Eye (tissue), 1 donor: ENCODE data around the gene XCR1.
A peak's percentile ranks its signal among the peaks of the same experiment; 100 is the strongest.
"Not testable (repeated sequence)": the region's sequence is repeated elsewhere in the genome, so short reads cannot be mapped to it uniquely, and the experiment has no call there.

Source experiments
- DNase-seq: peaks from one replicate; pipeline ENCODE4 v3.0.0-alpha.2; 2015

XCR1 gene

GRCh38 chr3:46038071-46038470 lies 10.8 kb upstream of the XCR1 start:
- DNase-seq, result not testable (repeated sequence)

- DNase-seq, result no peak
Measured at GRCh38 chr3:46036191-46036590, 8.9 kb upstream of the XCR1 start.

DNA sequence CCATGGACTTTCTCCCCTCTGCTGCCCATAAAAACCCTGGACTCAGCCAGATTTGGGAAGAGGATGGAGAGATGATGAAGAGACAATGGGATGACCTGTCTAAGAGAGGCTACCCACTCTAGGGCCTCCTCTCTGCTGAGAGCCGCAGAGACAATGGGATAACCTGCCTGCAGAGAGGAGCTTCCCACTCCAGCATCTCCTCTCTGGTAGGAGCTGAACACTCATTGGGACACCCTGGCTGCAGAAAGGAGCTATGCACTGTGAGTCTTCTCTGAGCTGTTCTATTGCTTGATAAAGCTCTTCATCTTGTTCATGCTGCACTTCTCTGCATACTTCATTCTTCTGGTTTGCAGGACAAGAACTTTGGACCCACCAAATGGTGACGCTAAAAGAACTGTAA lies 4.5 kb upstream of the XCR1 start:
- no peak for DNase-seq

DNA sequence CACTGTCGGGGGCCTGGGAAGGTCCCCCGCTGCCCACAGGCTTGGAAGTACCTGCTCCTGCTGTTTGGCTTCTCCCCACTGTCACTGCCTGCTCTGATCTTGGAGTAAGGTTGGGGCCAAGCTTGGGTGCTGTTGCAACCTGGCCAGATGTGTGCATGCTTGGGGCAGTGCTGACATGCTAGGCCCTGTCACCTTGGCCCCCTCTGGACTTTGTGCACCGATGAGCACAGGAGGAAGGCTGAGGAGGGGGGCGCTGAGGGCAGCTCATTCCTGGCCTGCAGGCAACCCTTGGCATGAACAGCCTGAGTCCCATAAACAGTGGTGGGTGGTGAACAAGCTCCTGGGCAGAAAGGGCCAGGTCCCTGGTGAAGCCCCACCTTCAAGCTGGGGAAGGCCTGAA lies 4.0 kb upstream of the XCR1 start:
- DNase-seq, result no peak

GRCh38 chr3:46030626-46031025 lies 3.3 kb upstream of the XCR1 start:
- no peak for DNase-seq

DNA sequence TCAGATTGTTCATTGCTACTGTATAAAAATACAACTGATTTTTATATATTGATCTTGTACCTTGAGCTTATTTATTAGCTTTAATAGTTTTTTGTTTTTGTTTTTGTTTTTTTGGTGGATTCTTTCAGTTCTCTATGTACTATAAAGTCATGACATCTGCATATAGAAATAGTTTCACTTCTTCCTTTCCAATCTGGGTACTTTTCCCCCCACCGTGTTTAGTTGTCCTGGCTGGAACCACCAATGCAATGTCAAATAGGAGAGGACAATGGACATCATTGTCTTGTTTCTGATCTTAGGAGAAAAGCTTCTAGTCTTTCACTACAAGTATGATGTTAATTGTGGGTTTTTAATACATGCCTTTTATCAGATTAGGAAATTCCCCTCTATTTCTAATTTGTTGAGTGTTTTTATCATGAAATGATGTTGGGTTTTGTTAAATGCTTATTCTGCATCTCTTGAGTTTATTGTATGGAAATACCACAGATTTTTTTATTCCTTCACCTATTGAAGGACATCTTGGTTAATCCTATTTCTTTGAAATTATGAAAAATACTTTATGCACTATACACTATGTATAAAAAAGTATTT lies 2.8 kb upstream of the XCR1 start:
- no peak for DNase-seq

DNA sequence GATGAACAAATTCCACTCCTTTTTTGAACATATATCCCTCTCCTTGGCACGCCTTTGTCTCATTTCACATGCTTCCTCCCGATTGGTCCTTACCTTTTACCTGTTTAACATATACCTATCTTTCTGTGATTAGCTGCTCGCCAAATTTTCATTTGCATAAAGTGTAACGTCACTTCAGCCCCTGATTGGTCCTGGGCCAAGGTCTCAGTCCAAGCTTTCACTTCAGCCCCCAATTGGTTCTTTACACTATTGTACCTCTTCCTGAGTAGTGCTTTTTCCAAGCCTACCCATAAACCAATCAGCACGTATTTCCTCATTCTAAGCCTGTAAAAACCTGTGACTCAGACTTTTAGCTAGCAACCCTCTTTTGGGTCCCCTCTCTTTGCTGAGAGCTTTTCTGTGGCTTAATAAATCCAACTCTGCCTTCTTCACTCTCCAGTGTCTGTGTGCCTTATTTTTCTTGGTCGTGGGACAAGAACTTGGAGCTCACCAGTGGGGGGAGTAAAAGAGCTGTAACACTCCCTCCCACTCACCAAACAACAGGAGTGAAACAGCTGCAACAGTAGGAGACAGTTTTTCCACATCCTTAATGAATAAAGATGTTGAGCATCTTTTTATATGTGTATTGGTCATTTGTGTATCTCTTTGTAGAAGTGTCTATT lies 584 bp upstream of the XCR1 start:
- DNase-seq, result no peak

DNA sequence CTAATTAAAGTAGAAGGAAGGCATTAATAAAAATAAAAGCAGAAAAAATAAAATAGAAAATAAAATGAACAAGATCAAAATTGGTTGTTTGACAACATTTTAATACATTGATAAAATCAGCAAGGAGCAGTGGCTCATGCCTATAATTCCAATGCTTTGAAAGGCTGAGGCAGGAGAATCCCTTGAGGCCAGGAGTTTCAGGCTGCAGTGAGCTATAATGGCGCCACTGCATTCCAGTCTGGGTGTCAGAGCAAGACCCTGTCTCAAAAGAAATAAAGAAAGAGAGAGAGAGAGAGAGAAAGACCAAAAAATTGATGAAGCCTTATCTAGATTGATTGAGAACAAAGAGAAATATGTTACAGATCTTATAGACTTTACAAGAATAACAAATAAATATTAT lies 2.1 kb downstream of the XCR1 start:
- DNase-seq, result peak; percentile 39

DNA sequence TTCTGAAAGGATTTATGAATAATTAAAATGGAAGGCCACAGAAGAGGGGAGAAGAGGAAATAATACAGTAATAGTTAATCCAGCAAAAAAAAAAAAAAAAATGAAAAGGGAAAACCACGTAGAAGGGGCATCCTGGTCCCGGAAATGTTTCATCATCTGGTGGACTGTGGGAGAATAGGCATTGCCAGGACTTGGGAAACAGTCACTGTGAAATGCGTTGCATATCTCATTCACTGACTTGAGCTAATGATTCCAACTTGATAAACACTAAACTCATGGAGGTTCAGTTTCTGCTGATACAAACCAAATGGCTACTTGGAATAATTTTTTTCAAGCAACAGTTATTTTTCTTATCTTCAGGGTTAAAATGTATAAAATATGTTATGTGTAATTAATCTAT lies 3.2 kb downstream of the XCR1 start:
- DNase-seq, result no peak

DNA sequence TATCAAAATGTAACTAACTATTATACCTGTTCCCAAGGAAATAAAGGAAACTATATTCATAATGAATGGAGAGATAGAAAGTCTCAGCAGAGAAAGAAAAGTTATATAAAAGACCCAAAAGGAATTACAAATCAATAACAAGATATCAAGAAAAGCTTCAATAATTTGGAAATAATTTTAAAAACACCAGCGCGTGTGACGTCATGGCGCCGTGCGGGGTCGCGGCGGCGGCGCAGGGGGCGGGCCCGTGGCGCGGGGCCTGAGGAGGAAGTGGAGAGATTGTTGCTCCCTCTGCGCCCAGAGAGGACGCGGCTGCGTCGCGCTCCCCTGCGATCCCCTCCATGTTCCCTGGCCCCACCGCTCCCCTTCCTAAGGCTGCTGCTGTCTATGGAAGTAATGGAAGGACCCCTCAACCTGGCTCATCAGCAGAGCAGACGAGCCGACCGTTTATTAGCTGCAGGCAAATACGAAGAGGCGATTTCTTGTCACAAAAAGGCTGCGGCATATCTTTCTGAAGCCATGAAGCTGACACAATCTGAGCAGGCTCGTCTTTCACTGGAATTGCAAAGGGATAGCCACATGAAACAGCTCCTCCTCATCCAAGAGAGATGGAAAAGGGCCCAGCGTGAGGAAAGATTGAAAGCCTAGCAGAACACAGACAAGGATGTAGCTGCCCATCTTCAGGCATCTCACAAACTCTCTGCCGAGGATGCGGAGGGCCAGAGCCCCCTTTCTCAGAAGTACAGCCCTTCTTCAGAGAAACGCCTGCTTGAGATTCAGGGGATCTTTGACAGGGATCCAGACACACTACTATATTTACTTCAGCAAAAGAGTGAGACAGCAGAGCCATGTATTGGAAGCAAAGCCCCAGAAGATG lies 4.1 kb downstream of the XCR1 start:
- DNase-seq, result no peak

GRCh38 chr3:46021516-46021915 lies 5.8 kb downstream of the XCR1 start:
- no peak for DNase-seq

DNA sequence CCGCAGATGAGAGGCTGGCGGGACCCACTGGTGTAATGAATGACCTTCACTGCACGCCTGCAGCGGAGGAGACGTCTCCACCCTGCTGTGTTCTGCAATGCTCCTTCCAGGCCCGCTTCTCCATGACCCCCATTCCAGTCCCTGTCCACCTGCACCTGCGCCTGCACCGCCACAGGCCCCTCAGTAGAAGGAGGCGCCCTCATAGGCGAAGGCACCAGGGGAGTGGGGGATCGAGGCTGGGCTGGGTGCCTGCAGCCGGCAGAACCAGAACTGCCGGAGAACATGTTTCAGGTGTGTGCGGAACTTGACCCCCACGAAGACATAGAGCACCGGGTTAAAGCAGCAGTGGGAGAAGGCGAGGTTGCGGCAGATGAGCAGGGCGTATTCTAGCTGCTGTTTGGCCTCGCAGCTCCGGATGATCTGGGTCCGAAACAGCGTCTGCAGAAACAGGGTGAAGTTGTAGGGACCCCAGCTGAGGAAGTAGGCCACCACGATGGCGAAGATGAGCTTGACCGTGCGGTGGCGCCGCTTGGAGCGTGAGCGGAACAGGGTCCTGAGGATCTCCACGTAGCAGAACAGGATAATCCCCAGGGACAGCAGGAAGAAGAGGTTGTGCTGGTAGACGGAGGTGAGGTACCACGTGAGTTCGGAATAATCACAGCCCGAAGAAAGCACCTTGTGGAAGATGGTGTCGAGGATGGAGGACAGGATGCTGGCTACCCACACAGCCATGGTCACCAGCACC lies 6.3 kb downstream of the XCR1 start:
- no peak for DNase-seq

GRCh38 chr3:46019707-46020106 lies 7.6 kb downstream of the XCR1 start:
- DNase-seq, result no peak

DNA sequence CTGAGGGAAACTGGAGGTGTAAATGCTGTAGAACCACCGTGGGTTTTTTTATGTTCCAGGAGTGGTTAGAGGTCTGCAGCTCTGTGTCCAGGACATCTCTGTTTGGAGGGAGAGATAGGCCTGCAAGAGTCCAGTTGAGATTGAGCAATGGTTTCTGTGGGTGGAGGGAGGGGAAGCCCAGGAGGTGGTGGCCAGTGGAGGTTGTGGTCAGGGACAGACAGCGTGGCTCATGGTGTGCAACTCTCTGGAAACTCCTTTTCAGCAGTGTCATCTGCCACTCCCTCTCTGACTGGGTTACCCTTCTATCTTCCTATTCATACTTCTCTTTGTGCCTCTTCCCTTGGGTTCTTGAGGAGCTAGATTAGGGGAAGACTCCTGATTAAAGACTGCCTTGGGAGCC lies 9.6 kb downstream of the XCR1 start:
- no peak for DNase-seq

GRCh38 chr3:46013316-46014094 lies 13.8 kb downstream of the XCR1 start:
- DNase-seq, result no peak

DNA sequence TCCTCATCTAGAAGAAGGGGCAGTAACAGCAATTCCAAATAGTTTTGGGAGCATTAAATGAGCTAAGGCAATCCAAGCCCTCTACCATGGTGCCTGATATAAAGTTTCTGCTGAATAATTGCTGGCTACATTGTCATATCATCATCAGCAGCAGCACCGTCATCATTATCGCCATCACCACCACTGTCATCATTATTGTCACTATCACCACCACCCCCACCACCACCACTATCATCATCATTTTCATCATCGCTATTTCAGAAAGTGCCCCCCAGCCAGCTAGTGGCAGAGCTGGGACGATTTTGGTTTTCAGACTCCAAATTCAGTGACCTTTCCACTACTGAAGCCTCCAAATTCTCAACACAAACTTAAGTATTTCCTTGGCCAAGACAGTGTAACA lies 15.0 kb downstream of the XCR1 start:
- no peak for DNase-seq

GRCh38 chr3:46010519-46011113 lies 16.7 kb downstream of the XCR1 start:
- no peak for DNase-seq

DNA sequence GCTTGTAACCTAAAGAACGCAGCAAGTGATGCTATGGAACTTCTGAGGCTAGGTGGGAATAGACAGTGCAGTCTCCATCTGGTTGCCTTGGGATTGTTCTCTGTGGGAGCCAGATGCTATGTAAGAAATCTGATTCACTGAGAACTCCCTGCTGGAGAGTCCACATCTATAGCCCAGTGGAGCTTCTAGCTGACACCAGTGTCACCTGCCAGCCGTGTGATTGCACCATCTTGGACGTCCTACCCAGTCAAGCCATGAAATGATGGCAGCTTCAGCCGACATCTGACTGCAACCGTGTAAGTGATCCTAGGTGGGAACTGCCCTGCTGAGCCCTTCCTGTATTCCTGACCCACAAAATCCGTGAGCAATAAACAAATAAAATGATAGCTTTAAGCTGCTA lies 19.2 kb downstream of the XCR1 start:
- no peak for DNase-seq

DNA sequence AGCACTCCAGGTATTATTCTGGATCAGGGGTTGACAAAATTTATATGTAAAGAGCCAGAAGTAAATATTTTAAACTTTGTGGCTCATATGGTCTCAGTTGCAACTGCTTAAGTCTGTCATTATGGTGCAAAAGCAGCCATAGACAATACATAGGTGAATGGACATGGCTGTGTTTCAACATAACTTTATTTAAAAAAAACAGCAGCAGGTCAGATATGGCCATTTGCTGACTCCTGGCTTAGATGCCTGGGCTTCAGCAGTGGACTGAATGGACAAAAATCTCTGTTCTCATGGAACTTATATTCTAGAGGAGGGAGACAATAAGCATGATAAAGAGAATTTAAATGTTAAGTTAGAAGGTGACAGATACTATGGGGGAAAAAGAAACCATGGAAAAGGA lies 20.0 kb downstream of the XCR1 start:
- DNase-seq, result no peak

- DNase-seq, result no peak
Measured at GRCh38 chr3:46006238-46007032, 20.8 kb downstream of the XCR1 start.

GRCh38 chr3:46003706-46004105 lies 23.6 kb downstream of the XCR1 start:
- DNase-seq, result not testable (repeated sequence)
